Jurkat, Clone E6-1 (cell line): ENCODE data around the gene ALOX15.
"Not testable (repeated sequence)": the region's sequence is repeated elsewhere in the genome, so short reads cannot be mapped to it uniquely, and the experiment has no call there.

Source experiments
- DNase-seq: peaks from one replicate; pipeline ENCODE4 v3.0.0-alpha.2; 2011; ENCODE audit warnings: low read depth, low spot score
- H3K4me3 ChIP-seq: 2 replicates; pipeline ENCODE4 v1.5.1; 2011; ENCODE audit warnings: mild to moderate bottlenecking, low read length, control low read depth, moderate library complexity

ALOX15 gene

GRCh38 chr17:4657678-4658077 lies 16.2 kb upstream of the ALOX15 start:
- no peak for DNase-seq
- no peak overlapping the region for H3K4me3 ChIP-seq

GRCh38 chr17:4655933-4656332 lies 14.5 kb upstream of the ALOX15 start:
- DNase-seq, H3K4me3 ChIP-seq: not testable (repeated sequence)

GRCh38 chr17:4652997-4653396 lies 11.5 kb upstream of the ALOX15 start:
- no peak overlapping the region for H3K4me3 ChIP-seq
- no peak for DNase-seq

- no peak for DNase-seq
- no peak overlapping the region for H3K4me3 ChIP-seq
These were observed 7.3 kb upstream of the ALOX15 start for GRCh38 chr17:4648741-4649140.

GRCh38 chr17:4645642-4646041 lies 4.2 kb upstream of the ALOX15 start:
- DNase-seq: no peak
- no peak overlapping the region for H3K4me3 ChIP-seq

- no peak overlapping the region for H3K4me3 ChIP-seq
- no peak for DNase-seq
These were observed 2.2 kb upstream of the ALOX15 start for GRCh38 chr17:4643676-4644075.

- no peak for DNase-seq
- no peak overlapping the region for H3K4me3 ChIP-seq
These were observed 808 bp upstream of the ALOX15 start for GRCh38 chr17:4642286-4642685.

- H3K4me3 ChIP-seq, DNase-seq: not testable (repeated sequence)
These were observed 799 bp downstream of the ALOX15 start for GRCh38 chr17:4640569-4641188.

- peak overlapping the region; percentile 30 for H3K4me3 ChIP-seq
- not testable (repeated sequence) for DNase-seq
These were observed 2.0 kb downstream of the ALOX15 start for GRCh38 chr17:4639301-4640059.

- peak overlapping the region; percentile 30; the same call in 1 of the 2 replicates for H3K4me3 ChIP-seq
- DNase-seq: not testable (repeated sequence)
These were observed 2.7 kb downstream of the ALOX15 start for GRCh38 chr17:4638766-4639165.

GRCh38 chr17:4636474-4637100 lies 4.9 kb downstream of the ALOX15 start:
- no peak for DNase-seq
- no peak overlapping the region for H3K4me3 ChIP-seq

- DNase-seq: no peak
- no peak overlapping the region for H3K4me3 ChIP-seq
These were observed 5.6 kb downstream of the ALOX15 start for GRCh38 chr17:4635823-4636375.

- DNase-seq: no peak
- no peak overlapping the region for H3K4me3 ChIP-seq
These were observed 6.5 kb downstream of the ALOX15 start for GRCh38 chr17:4634976-4635375.

- DNase-seq: no peak
- no peak overlapping the region for H3K4me3 ChIP-seq
These were observed 7.8 kb downstream of the ALOX15 start for GRCh38 chr17:4633643-4634042.

- DNase-seq: no peak
- H3K4me3 ChIP-seq: no peak overlapping the region
These were observed 8.9 kb downstream of the ALOX15 start for GRCh38 chr17:4632581-4632920.

GRCh38 chr17:4631836-4632580 lies 9.5 kb downstream of the ALOX15 start:
- H3K4me3 ChIP-seq: no peak overlapping the region
- DNase-seq: no peak

- no peak overlapping the region for H3K4me3 ChIP-seq
- DNase-seq: no peak
These were observed 10.0 kb downstream of the ALOX15 start for GRCh38 chr17:4631431-4631830.

- H3K4me3 ChIP-seq: no peak overlapping the region
- DNase-seq: no peak
These were observed 14.7 kb downstream of the ALOX15 start for GRCh38 chr17:4626734-4627256.

- H3K4me3 ChIP-seq: no peak overlapping the region
- no peak for DNase-seq
These were observed 16.3 kb downstream of the ALOX15 start for GRCh38 chr17:4625181-4625617.
